Colonic mucosa (tissue), 4 donors: ENCODE data around the gene MCMBP. TPM values are rescaled to one million over a fixed set of nuclear protein-coding genes. Genes with fewer than 3 reads are reported as not detected.
"Not testable (repeated sequence)": the region's sequence is repeated elsewhere in the genome, so short reads cannot be mapped to it uniquely, and the experiment has no call there.

Experiments
- DNase-seq: peaks from one replicate; pipeline ENCODE4 v3.0.0-alpha.2; 2020
- H3K27ac ChIP-seq: fragments of 200-600 bp; one replicate; pipeline ENCODE4 v1.8.0; 2021
- H3K27me3 ChIP-seq: fragments of 200-600 bp; one replicate; pipeline ENCODE4 v1.8.0; 2021
- H3K36me3 ChIP-seq: fragments of 200-600 bp; one replicate; pipeline ENCODE4 v1.8.0; 2021
- H3K4me1 ChIP-seq: fragments of 200-600 bp; one replicate; pipeline ENCODE4 v1.8.0; 2021; ENCODE audit warnings: mild to moderate bottlenecking
- H3K4me3 ChIP-seq: fragments of 200-600 bp; one replicate; pipeline ENCODE4 v1.8.0; 2021
- H3K9ac ChIP-seq, 2 donors: one replicate each; pipeline ENCODE4 v1.7.0; 2013; ENCODE audit warnings: control low read depth in 2 of 2, low read depth in 2 of 2, low read length in 2 of 2
- H3K9me3 ChIP-seq: fragments of 200-600 bp; one replicate; pipeline ENCODE4 v1.8.0; 2021
- CTCF ChIP-seq: fragments of 200-600 bp; IDR thresholded peaks from one replicate; pipeline ENCODE4 v1.8.0; 2022; ENCODE audit warnings: antibody characterized with exemption, mild to moderate bottlenecking
- intact Hi-C: fragments of 100-400 bp; cut with DNase I; formaldehyde crosslinking; loops from one replicate; pipeline ENCODE4 v1.14.1; 2022
- total RNA-seq, 2 donors: library from RNA; stranded (reverse); fragmentation: NEBNext Ultra II Directional in 1 of 2; extraction: Animal tissue kit (Norgen Biotek cat#: 25700) in 1 of 2; gene quantifications; one replicate each; pipeline ENCODE4 v1.2.1, GENCODE V29; 2021
- donor health status: healthy.
- donor health status: DM: no; HTN: no; CAD: no.
- donor health status: DM: no; HTN: no; CAD: no.

Gene MCMBP
- total RNA-seq = 10 to 100 TPM; 46.7 to 56.4 TPM

- peak within 1 kb of the TSS; percentile 76 to 85 for H3K9ac ChIP-seq
- no peaks in the 10 kb centered on the region for H3K27me3 ChIP-seq
- no peaks in the 10 kb centered on the region for H3K36me3 ChIP-seq
- H3K4me3 ChIP-seq = peak within 1 kb of the TSS; percentile 75
- TF ChIP-seq CTCF = no peak
- H3K9me3 ChIP-seq = no peaks in the 10 kb centered on the region
- H3K4me1 ChIP-seq = peaks cover 6% of the 10 kb centered on the region
- peak within 1 kb of the TSS; percentile 91 for H3K27ac ChIP-seq
- no peak for DNase-seq
- intact Hi-C loops = no loop called here
Measured at GRCh38 chr10:119872610-119872859, at the start of gene MCMBP. TSS of gene MCMBP (minus strand) at chr10:119872843. CDS start at chr10:119872584, 259 bp downstream.

- intact Hi-C loops = no loop called here
- no peaks in the 10 kb centered on the region for H3K36me3 ChIP-seq
Measured at GRCh38 chr10:119919826-119920225, 47.2 kb upstream of the MCMBP start.

GRCh38 chr10:119919271-119919670 is 46.6 kb upstream of the MCMBP start:
- Histone ChIP-seq H3K27ac (no peak overlapping the region), H3K36me3 (no peaks in the 10 kb centered on the region), H3K9me3 (no peaks in the 10 kb centered on the region), H3K9ac (no peak overlapping the region), H3K27me3 (no peaks in the 10 kb centered on the region), H3K4me1 (no peaks in the 10 kb centered on the region), H3K4me3 (no peak overlapping the region)
- no peak for DNase-seq
- intact Hi-C loops = no loop called here
- no peak for TF ChIP-seq CTCF

More at GRCh38 chr10:119919826-119920225, 47.2 kb upstream of the MCMBP start:
- no peak overlapping the region for H3K4me3 ChIP-seq
- no peak overlapping the region for H3K27ac ChIP-seq
- no peak for DNase-seq
- no peaks in the 10 kb centered on the region for H3K4me1 ChIP-seq
- no peaks in the 10 kb centered on the region for H3K9me3 ChIP-seq
- no peak for TF ChIP-seq CTCF
- no peak overlapping the region for H3K9ac ChIP-seq
- H3K27me3 ChIP-seq = no peaks in the 10 kb centered on the region

DNA sequence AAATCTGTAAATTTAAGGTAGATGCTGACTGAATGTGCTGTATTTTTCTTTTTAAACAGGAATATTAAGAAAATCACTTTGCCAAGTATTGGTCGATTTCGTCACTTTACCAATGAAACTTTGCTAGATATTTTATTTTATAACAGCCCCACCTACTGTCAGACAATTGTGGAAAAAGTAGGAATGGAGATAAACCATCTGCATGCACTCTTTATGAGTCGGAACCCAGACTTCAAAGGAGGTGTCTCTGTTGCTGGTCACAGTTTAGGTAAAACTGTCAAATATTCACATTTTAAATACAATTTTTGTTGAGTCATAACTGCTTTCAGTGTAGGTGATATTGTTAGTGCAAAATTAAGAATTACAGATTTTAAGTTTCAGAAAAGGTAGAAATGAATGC is 45.1 kb upstream of the MCMBP start:
- DNase-seq = no peak
- no peak overlapping the region for H3K27ac ChIP-seq
- peaks cover 3% of the 10 kb centered on the region for H3K36me3 ChIP-seq
- no peaks in the 10 kb centered on the region for H3K9me3 ChIP-seq
- no peak overlapping the region for H3K9ac ChIP-seq
- intact Hi-C loops = no loop called here
- no peaks in the 10 kb centered on the region for H3K27me3 ChIP-seq
- TF ChIP-seq CTCF = no peak
- no peak overlapping the region for H3K4me3 ChIP-seq
- no peaks in the 10 kb centered on the region for H3K4me1 ChIP-seq

DNA sequence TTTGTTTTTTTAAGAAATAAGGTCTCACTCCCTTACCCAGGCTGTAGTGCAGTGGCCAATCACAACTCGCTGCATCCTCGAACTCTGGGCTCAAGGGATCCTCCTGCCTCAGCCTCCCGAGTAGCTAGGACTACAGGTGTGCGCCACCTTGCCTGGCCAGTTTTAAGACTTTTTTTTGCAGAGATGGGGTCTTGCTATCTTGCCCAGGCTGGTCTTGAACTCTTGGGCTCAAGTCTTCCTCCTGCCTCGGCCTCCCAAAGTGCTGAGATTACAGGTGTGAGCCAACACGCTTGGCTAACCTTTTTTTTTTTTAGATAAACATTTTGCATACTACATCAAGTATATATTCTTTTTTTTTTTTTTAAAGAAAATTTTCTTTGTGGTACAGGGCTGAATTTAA is 38.0 kb upstream of the MCMBP start:
- DNase-seq = no peak
- no peak for TF ChIP-seq CTCF
- no peak overlapping the region for H3K27ac ChIP-seq
- no peaks in the 10 kb centered on the region for H3K4me1 ChIP-seq
- no peak overlapping the region for H3K9ac ChIP-seq
- intact Hi-C loops = no loop called here
- H3K4me3 ChIP-seq = no peak overlapping the region
- no peaks in the 10 kb centered on the region for H3K9me3 ChIP-seq
- H3K36me3 ChIP-seq = peaks cover 10% of the 10 kb centered on the region
- no peaks in the 10 kb centered on the region for H3K27me3 ChIP-seq

- H3K36me3 ChIP-seq = peaks cover 19% of the 10 kb centered on the region
- no peak overlapping the region for H3K27ac ChIP-seq
- H3K4me3 ChIP-seq = no peak overlapping the region
- no peaks in the 10 kb centered on the region for H3K27me3 ChIP-seq
- DNase-seq = no peak
- no peaks in the 10 kb centered on the region for H3K9me3 ChIP-seq
- TF ChIP-seq CTCF = no peak
- no peak overlapping the region for H3K9ac ChIP-seq
- H3K4me1 ChIP-seq = no peaks in the 10 kb centered on the region
- intact Hi-C loops = no loop called here
Measured at GRCh38 chr10:119908166-119908565, 35.5 kb upstream of the MCMBP start.

- H3K4me1 ChIP-seq, H3K9me3 ChIP-seq, DNase-seq, intact Hi-C loops, H3K9ac ChIP-seq, H3K27me3 ChIP-seq, H3K4me3 ChIP-seq, H3K27ac ChIP-seq: not testable (repeated sequence)
- H3K36me3 ChIP-seq = peaks cover 18% of the 10 kb centered on the region
Measured at GRCh38 chr10:119907695-119908094, 35.1 kb upstream of the MCMBP start.
